ENCODE data around the gene DCAF8L1. TPM values are rescaled to one million over a fixed set of nuclear protein-coding genes. Genes with fewer than 3 reads are reported as not detected.

Gene DCAF8L1
- total RNA-seq, 1 experiment from 2014 or later = not detected

- Histone ChIP-seq H3K9ac (ENCODE audit: extremely low read depth, insufficient read length, low read length) (no peak overlapping the region), H2BK12ac (ENCODE audit: insufficient read length, low read depth, low read length) (no peak overlapping the region), H4K20me1 (ENCODE audit: control insufficient read depth, insufficient read depth, insufficient read length) (no peaks in the 10 kb centered on the region), H4K5ac (ENCODE audit: insufficient read length, low read depth, low read length) (no peak overlapping the region), H2BK120ac (ENCODE audit: low read depth, low read length, poor library complexity, severe bottlenecking) (no peak overlapping the region), H3K4ac (ENCODE audit: low read depth, low read length) (no peak overlapping the region), H3K23me2 (ENCODE audit: insufficient read length, low read depth, low read length, poor library complexity, severe bottlenecking) (no peaks in the 10 kb centered on the region), H2AFZ (ENCODE audit: low read length) (no peak overlapping the region), H3K4me1 (ENCODE audit: insufficient read depth, low read length) (no peaks in the 10 kb centered on the region), H3K27me3 (ENCODE audit: insufficient read depth, low read length) (no peaks in the 10 kb centered on the region), H3K79me1 (ENCODE audit: insufficient read depth, low read depth, low read length, poor library complexity, severe bottlenecking) (no peaks in the 10 kb centered on the region), H3K4me2 (ENCODE audit: insufficient read depth, insufficient read length, low read length) (no peak overlapping the region), H3K18ac (ENCODE audit: insufficient read length, low read depth, low read length) (no peak overlapping the region), H3K79me2 (ENCODE audit: insufficient read depth, low read length) (no peaks in the 10 kb centered on the region), H4K91ac (ENCODE audit: insufficient read length, low read depth, low read length) (no peak overlapping the region), H3K23ac (ENCODE audit: insufficient read length, low read depth, low read length) (no peak overlapping the region), H3K14ac (ENCODE audit: insufficient read depth, low read length) (no peak overlapping the region), H2BK20ac (ENCODE audit: low read depth, low read length, poor library complexity, severe bottlenecking) (no peak overlapping the region), H3K56ac (ENCODE audit: insufficient read length, low read depth, low read length) (no peak overlapping the region), H2BK5ac (ENCODE audit: insufficient read length, low read length) (no peak overlapping the region), H3K9me3 (ENCODE audit: control insufficient read depth, low read depth, low read length) (peaks cover 24% of the 10 kb centered on the region), H2AK5ac (ENCODE audit: insufficient read length, low read length) (no peak overlapping the region), H4K8ac (replicated peaks; ENCODE audit: insufficient read length, low read depth, low read length) (no peak overlapping the region), H3T11ph (ENCODE audit: low read length) (no peak overlapping the region), H2BK15ac (ENCODE audit: low read depth, low read length) (no peak overlapping the region), H3K27ac (ENCODE audit: insufficient read length, low read depth, low read length) (no peak overlapping the region)
- Mint-ChIP-seq H3K27ac (no peak overlapping the region), H3K9me3 (peaks cover 53 to 56% of the 10 kb centered on the region in 2 experiments), H3K4me1 (no peaks in the 10 kb centered on the region), H3K36me3 (ENCODE audit: insufficient read depth in 1 of 3, low read depth in 3 of 3) (no peaks in the 10 kb centered on the region), H3K4me3 (no peak overlapping the region; a peak in 1 of 5 replicates), H3K27me3 (ENCODE audit: low read depth) (no peaks in the 10 kb centered on the region)
- no CpG with 5 or more reads among the region's 1 CpG for WGBS (ENCODE audit: extremely low coverage, insufficient read length, low lambda C conversion rate)
- DNase-seq = no peak
- TF ChIP-seq CTCF (conservative IDR thresholded peaks at IDR 0.05) = no peak
Observed at GRCh38 chrX:27953171-27953570, 28.1 kb downstream of the DCAF8L1 start.
